Sciatic nerve (tissue), 2 donors: ENCODE results near the gene CATSPER4. TPM values are rescaled to one million over a fixed set of nuclear protein-coding genes. Genes with fewer than 3 reads are reported as not detected.
"Not testable (repeated sequence)": the region's sequence is repeated elsewhere in the genome, so short reads cannot be mapped to it uniquely, and the experiment has no call there.

ENCODE experiments used
- ATAC-seq: fragments of 200-7000 bp; cut with Tn5 transposase; one replicate; pipeline ENCODE4 v1.9.1; 2020; ENCODE audit warnings: mild to moderate bottlenecking, moderate library complexity
- DNase-seq: peaks from one replicate; pipeline ENCODE4 v3.0.0-alpha.2; 2020; ENCODE audit warnings: low spot score
- intact Hi-C: fragments of 100-400 bp; cut with DNase I; formaldehyde crosslinking; loops from one replicate; pipeline ENCODE4 v1.14.2; 2022
- total RNA-seq: library from RNA; stranded (reverse); fragmentation: NEBNext Ultra II Directional; extraction: Animal tissue kit (Norgen Biotek cat#: 25700); gene quantifications from one replicate; pipeline ENCODE4 v1.2.1, GENCODE V29; 2021
- donor health status: DM: no; HTN: no; CAD: no.
- donor health status: DM: no; HTN: no; CAD: no.

Gene CATSPER4
- total RNA-seq, 1 donor from 2014 or later = not detected

GRCh38 chr1:26225033-26225831, 34.8 kb downstream of the CATSPER4 start:
- intact Hi-C loops = no loop called here
- ATAC-seq = peak; percentile 82
- DNase-seq = peak; percentile 71

- DNase-seq, intact Hi-C loops, ATAC-seq: not testable (repeated sequence)
Measured at GRCh38 chr1:26230682-26231081, 40.3 kb downstream of the CATSPER4 start.

GRCh38 chr1:26233903-26234643, 43.7 kb downstream of the CATSPER4 start, which contains the start of gene CEP85:
CEP85 (plus strand) TSS chr1:26234200; CDS start chr1:26239784, 5,584 bp downstream.
- intact Hi-C loops = no loop called here
- ATAC-seq (peak; percentile 100), DNase-seq (peak; percentile 99)

- intact Hi-C loops = no loop called here
- DNase-seq = no peak
- no peak for ATAC-seq
Measured at GRCh38 chr1:26234644-26235370, 44.4 kb downstream of the CATSPER4 start.

- no peak for DNase-seq
- intact Hi-C loops = no loop called here
- ATAC-seq = no peak
Measured at GRCh38 chr1:26237230-26237966, 47.0 kb downstream of the CATSPER4 start.

- ATAC-seq = no peak
- no peak for DNase-seq
- intact Hi-C loops = no loop called here
Measured at GRCh38 chr1:26239936-26240335, 49.5 kb downstream of the CATSPER4 start.

Other genes starting within 250 kb of the CATSPER4 start
- gene PAFAH2, start 192.5 kb upstream of the CATSPER4 start, total RNA-seq = 11.5 TPM
- 39.9 TPM for gene EXTL1, start 168.8 kb upstream of the CATSPER4 start, total RNA-seq
- not detected for gene SLC30A2, start 144.5 kb upstream of the CATSPER4 start, total RNA-seq
- 0.18 TPM for gene TRIM63, start 123.0 kb upstream of the CATSPER4 start, total RNA-seq
- 11.2 TPM for gene PDIK1L, start 78.8 kb upstream of the CATSPER4 start, total RNA-seq
- 11.8 TPM for gene FAM110D, start 31.5 kb upstream of the CATSPER4 start, total RNA-seq
- not detected for gene C1orf232, start 21.6 kb upstream of the CATSPER4 start, total RNA-seq
- 18.3 TPM for gene ZNF593, start 20.7 kb upstream of the CATSPER4 start, total RNA-seq
- gene ZNF593OS, start 18.8 kb upstream of the CATSPER4 start, total RNA-seq = not detected
- gene CNKSR1, start 13.1 kb upstream of the CATSPER4 start, total RNA-seq = 3.1 TPM
- gene CEP85, start 43.6 kb downstream of the CATSPER4 start, total RNA-seq = 17.6 TPM
- gene SH3BGRL3, start 89.5 kb downstream of the CATSPER4 start, total RNA-seq = 106 TPM
- 23.1 TPM for gene UBXN11, start 116.0 kb downstream of the CATSPER4 start, total RNA-seq
- gene CD52, start 127.4 kb downstream of the CATSPER4 start, total RNA-seq = 13.2 TPM
- gene CRYBG2, start 163.5 kb downstream of the CATSPER4 start, total RNA-seq = not detected
- gene ZNF683, start 182.1 kb downstream of the CATSPER4 start, total RNA-seq = 0.31 TPM
- gene LIN28A, start 220.2 kb downstream of the CATSPER4 start, total RNA-seq = not detected
- gene DHDDS, start 241.7 kb downstream of the CATSPER4 start, total RNA-seq = 42.2 TPM